NT2/D1 (cell line): ENCODE measurements around the gene GALNT7.

Experiments used
- SUZ12 ChIP-seq: IDR thresholded peaks from 2 replicates; pipeline ENCODE4 v1.6.1; 2011; ENCODE audit not compliant: insufficient read length, insufficient read depth; ENCODE audit errors: extremely low read depth
- YY1 ChIP-seq: IDR thresholded peaks from 2 replicates; pipeline ENCODE4 v1.6.1; 2011; ENCODE audit not compliant: insufficient read length, insufficient read depth
- ZNF274 ChIP-seq: IDR thresholded peaks from 2 replicates; pipeline ENCODE4 v1.6.1; 2011; ENCODE audit warnings: mild to moderate bottlenecking, low read depth, low read length

- TF ChIP-seq ZNF274 (no peak), YY1 (no peak), SUZ12 (no peak)
Measured at GRCh38 chr4:173243917-173244658, 75.5 kb downstream of the GALNT7 start.
